GM12801 (cell line): ENCODE data around the gene ZXDC.

Experiments used
- TF ChIP-seq, protein P1 (sequence below): IDR thresholded peaks from one replicate; pipeline ENCODE4 v1.5.1; 2011; ENCODE audit warnings: control low read depth; ENCODE audit not compliant: insufficient read length; ENCODE audit errors: extremely low read depth

The ZXDC gene

DNA sequence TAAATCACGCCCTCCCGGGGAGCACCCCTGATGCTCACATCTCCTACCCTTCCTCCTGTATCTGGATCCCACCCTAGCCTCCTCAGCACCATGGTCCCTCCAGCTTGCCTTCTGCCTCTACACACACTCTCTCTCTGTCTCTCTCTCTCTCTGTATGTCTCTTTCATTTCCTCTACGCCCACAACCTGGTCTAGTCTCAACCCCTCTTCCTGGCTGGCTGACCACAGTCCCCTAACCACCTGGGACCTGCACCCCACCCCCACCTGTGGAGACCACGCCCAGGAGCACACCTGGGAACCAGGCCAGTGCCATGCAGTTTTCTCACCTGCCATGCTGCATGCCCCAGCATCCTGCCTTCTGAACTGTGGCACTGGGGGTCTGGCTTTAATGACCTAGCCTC, 84.9 kb downstream of the ZXDC start:
- TF ChIP-seq, protein P1, sequence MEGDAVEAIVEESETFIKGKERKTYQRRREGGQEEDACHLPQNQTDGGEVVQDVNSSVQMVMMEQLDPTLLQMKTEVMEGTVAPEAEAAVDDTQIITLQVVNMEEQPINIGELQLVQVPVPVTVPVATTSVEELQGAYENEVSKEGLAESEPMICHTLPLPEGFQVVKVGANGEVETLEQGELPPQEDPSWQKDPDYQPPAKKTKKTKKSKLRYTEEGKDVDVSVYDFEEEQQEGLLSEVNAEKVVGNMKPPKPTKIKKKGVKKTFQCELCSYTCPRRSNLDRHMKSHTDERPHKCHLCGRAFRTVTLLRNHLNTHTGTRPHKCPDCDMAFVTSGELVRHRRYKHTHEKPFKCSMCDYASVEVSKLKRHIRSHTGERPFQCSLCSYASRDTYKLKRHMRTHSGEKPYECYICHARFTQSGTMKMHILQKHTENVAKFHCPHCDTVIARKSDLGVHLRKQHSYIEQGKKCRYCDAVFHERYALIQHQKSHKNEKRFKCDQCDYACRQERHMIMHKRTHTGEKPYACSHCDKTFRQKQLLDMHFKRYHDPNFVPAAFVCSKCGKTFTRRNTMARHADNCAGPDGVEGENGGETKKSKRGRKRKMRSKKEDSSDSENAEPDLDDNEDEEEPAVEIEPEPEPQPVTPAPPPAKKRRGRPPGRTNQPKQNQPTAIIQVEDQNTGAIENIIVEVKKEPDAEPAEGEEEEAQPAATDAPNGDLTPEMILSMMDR = no peak

DNA sequence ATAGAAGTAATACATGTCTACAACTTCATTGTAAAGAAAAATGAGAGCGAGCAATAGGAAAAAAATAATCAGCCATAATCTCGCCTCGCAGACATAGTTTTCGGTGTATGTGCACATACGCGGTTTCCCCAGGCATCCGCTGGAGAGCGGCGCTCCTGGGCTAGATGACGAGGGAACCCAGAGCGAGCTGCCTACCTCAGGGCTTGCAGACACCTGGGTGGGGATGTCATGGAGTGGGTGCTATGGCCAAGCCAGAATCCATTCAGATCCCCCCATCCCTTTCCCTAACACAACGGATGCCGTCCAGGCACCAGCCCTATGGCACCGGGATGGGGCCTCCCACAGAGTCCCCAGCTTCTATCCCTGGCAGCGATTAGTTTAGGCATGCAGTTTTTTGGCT, 85.5 kb downstream of the ZXDC start:
- TF ChIP-seq, protein P1 = no peak

DNA sequence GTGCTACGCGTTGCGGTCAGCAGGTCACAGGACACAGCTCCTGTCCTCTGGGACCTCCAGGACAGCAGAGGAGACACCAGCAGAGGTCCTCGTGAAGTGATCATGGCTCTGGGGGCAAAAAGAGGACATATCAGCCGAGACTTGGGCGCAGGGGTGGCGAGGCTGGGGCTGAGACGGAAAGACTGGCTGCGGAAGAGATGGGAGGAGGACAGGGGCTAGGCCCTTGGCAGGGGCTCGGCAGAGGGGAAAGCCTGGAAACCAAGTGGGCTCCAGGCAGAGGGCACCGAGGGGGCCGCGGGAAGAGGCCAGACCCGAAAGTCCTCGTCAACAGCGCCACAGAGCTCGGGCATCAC, 85.9 kb downstream of the ZXDC start:
- TF ChIP-seq, protein P1 = no peak

DNA sequence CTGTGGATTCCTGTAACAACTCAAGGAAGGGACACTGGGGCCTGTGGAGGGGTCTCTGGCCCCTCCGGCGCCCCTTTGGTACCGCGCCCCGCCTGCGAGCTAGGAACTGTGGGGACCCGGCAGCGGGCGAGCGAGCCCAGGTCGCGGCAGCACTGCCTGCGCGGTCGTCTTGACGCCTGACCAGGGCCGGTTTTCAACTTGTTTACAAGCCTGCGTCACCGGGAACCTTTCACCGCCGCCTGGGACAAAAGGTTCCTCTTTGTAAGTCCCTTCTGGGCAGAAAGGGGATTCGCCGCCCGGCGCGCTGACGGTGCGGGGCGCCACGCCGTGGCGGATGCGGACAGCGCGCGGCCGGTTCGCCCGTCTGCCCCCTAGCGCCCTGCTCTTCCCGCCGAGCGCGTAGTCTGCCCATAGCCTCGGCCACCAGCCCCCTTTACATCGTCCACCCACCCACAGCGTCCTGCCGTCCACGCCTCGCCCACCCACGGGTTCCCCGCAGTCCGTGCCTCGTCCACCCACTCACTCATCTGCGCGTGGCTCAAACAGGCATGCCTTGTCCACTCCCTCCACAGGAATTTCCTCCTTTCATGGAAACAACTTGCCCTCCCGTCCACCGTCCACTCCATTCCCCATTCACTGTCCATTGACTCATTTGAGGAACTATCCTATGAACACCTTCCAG, 86.4 kb downstream of the ZXDC start:
- TF ChIP-seq, protein P1 = no peak
